KMS-11 (cell line): ENCODE results near the gene ALKBH3.

ENCODE experiments used
- H2AFZ ChIP-seq: fragments of 200-600 bp; sonication (generic); 2 replicates; pipeline ENCODE4 v1.6.1; 2016; ENCODE audit warnings: antibody characterized with exemption, mixed run types, low read depth
- H3K27ac ChIP-seq: fragments of 200-600 bp; sonication (generic); 2 replicates; pipeline ENCODE4 v1.6.1; 2016; ENCODE audit warnings: mild to moderate bottlenecking, mixed run types
- H3K27me3 ChIP-seq: fragments of 200-600 bp; sonication (generic); 2 replicates; pipeline ENCODE4 v1.6.1; 2017; ENCODE audit warnings: mild to moderate bottlenecking, low read depth, mixed run types, moderate library complexity; ENCODE audit not compliant: insufficient read depth
- H3K36me3 ChIP-seq: fragments of 200-600 bp; sonication (generic); 2 replicates; pipeline ENCODE4 v1.6.1; 2017; ENCODE audit warnings: mild to moderate bottlenecking, mixed run types; ENCODE audit not compliant: insufficient read depth
- H3K4me1 ChIP-seq: fragments of 200-600 bp; sonication (generic); 2 replicates; pipeline ENCODE4 v1.6.1; 2016; ENCODE audit warnings: mild to moderate bottlenecking, low read depth, mixed run types; ENCODE audit not compliant: poor library complexity, severe bottlenecking
- H3K4me2 ChIP-seq: fragments of 200-600 bp; sonication (generic); 2 replicates; pipeline ENCODE4 v1.7.0; 2016; ENCODE audit warnings: mild to moderate bottlenecking, mixed run types
- H3K4me3 ChIP-seq: fragments of 200-600 bp; sonication (generic); IDR thresholded peaks from 2 replicates; pipeline ENCODE4 v1.6.1; 2017; ENCODE audit warnings: low read depth, low read length, mixed read lengths; ENCODE audit not compliant: insufficient read depth
- H3K79me2 ChIP-seq: fragments of 200-600 bp; sonication (generic); 2 replicates; pipeline ENCODE4 v1.6.1; 2016; ENCODE audit warnings: low read depth, mixed run types; ENCODE audit not compliant: insufficient read depth
- H3K9ac ChIP-seq: fragments of 200-600 bp; sonication (generic); 2 replicates; pipeline ENCODE4 v1.6.1; 2016; ENCODE audit warnings: mild to moderate bottlenecking, mixed run types
- H4K20me1 ChIP-seq: fragments of 200-600 bp; sonication (generic); 2 replicates; pipeline ENCODE4 v1.6.1; 2016; ENCODE audit warnings: mild to moderate bottlenecking, mixed run types; ENCODE audit not compliant: insufficient read depth
- TF ChIP-seq, protein P1 (sequence below): fragments of 200-600 bp; sonication (generic); conservative IDR thresholded peaks from 2 replicates; pipeline ENCODE4 v1.6.1; 2017; ENCODE audit warnings: low read depth, mild to moderate bottlenecking, antibody characterized with exemption, low read length, moderate library complexity, mixed read lengths

The ALKBH3 gene

DNA sequence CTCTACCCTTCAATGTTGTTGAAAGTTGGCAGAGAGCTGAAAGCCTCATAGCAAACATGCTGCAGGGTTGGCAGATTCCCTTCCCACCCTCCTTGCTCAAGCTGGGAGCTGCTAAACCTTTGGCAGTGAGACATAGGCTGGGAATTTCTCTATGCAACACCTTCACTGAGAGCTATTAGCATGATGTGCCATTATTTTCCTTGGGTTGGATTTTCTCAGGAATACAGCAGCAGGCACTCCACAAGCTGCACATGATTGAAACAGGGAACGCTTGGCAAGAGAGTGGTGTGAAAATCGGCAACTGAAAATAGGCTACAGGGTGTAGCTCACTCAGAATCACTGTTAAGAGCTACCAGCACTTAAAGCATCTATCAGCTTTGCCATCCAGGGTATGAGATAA lies 9.6 kb upstream of the ALKBH3 start:
- TF ChIP-seq, protein P1, sequence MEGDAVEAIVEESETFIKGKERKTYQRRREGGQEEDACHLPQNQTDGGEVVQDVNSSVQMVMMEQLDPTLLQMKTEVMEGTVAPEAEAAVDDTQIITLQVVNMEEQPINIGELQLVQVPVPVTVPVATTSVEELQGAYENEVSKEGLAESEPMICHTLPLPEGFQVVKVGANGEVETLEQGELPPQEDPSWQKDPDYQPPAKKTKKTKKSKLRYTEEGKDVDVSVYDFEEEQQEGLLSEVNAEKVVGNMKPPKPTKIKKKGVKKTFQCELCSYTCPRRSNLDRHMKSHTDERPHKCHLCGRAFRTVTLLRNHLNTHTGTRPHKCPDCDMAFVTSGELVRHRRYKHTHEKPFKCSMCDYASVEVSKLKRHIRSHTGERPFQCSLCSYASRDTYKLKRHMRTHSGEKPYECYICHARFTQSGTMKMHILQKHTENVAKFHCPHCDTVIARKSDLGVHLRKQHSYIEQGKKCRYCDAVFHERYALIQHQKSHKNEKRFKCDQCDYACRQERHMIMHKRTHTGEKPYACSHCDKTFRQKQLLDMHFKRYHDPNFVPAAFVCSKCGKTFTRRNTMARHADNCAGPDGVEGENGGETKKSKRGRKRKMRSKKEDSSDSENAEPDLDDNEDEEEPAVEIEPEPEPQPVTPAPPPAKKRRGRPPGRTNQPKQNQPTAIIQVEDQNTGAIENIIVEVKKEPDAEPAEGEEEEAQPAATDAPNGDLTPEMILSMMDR, result no peak
- H2AFZ ChIP-seq, result no peak overlapping the region
- H3K4me3 ChIP-seq, result no peak overlapping the region

DNA sequence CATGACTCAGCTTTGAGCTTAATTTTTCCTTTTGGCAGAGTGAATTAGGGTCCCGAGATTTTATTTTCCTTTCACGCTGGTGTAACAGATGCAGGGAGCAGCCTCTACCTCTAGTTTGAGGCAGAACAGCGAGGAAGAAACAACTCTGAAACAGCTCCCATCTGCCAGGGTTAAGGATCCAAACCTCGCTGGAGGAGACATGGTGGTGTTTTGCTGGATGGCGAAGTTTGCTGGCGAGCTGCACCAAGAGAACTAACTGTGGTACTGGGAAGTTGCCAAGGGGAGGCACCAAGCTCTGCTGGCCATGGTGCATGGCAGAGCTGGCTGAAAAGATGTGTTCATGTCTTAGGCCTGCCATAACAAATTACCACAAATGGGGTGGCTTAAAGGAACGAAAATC lies 7.6 kb upstream of the ALKBH3 start:
- no peak overlapping the region for H3K4me2 ChIP-seq
- no peak overlapping the region for H3K9ac ChIP-seq
- peaks cover 18% of the 10 kb centered on the region for H3K4me1 ChIP-seq
- H2AFZ ChIP-seq, result no peak overlapping the region
- H3K4me3 ChIP-seq, result no peak overlapping the region
- no peaks in the 10 kb centered on the region for H3K36me3 ChIP-seq
- H3K27ac ChIP-seq, result no peak overlapping the region
- H3K27me3 ChIP-seq, result peaks cover 59% of the 10 kb centered on the region
- H3K79me2 ChIP-seq, result no peaks in the 10 kb centered on the region
- TF ChIP-seq, protein P1, result no peak
- no peaks in the 10 kb centered on the region for H4K20me1 ChIP-seq

More for the DNA sequence above, 9.6 kb upstream of the ALKBH3 start:
- Histone ChIP-seq H3K4me2 (no peak overlapping the region), H3K36me3 (no peaks in the 10 kb centered on the region), H3K27me3 (peaks cover 75% of the 10 kb centered on the region), H3K9ac (no peak overlapping the region), H4K20me1 (no peaks in the 10 kb centered on the region), H3K27ac (no peak overlapping the region), H3K4me1 (peaks cover 18% of the 10 kb centered on the region), H3K79me2 (no peaks in the 10 kb centered on the region)

DNA sequence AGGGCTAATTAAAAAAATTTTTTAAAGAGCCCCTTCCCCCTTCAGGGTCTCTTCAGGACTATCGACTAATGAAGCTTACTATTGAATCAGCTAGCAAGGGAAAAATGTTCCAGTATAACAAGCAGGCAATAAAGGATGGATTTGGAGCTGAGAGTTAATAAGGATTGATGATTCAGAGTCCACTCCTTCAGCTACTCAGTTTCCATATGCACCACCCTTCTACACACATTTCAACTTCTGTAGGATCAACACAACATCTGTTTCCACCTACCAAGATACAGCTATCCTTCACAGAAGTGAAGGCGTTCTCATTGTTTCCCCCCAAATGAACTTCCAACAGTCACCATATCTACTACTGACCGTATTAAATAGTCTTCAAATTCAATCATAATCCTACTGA lies 6.6 kb upstream of the ALKBH3 start:
- Histone ChIP-seq H3K36me3 (no peaks in the 10 kb centered on the region), H3K4me1 (peaks cover 7% of the 10 kb centered on the region), H3K79me2 (no peaks in the 10 kb centered on the region), H4K20me1 (no peaks in the 10 kb centered on the region), H3K4me2 (no peak overlapping the region), H3K27me3 (peaks cover 56% of the 10 kb centered on the region), H2AFZ (no peak overlapping the region), H3K4me3 (no peak overlapping the region), H3K9ac (no peak overlapping the region), H3K27ac (no peak overlapping the region)
- TF ChIP-seq, protein P1, result no peak

DNA sequence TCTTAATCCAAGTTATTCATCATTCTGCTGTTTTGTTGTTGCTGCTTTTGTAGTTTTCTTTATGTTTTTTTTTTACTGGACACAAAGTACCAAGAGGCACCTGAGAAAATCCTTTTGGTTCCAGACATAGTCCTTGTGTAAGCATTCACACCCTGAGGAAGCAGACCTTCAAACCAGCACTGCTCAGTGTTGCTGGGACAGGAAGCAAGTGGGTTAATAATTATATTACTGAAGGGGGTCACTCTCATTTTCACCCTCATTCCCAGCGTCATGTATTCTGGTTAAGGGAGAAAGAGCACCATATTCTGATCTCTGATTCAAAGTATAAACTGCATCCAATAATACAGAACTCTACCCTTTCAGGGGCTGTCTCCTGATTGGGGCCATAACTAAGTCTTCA lies 5.9 kb upstream of the ALKBH3 start:
- Histone ChIP-seq H2AFZ (no peak overlapping the region), H3K36me3 (no peaks in the 10 kb centered on the region), H3K4me3 (no peak overlapping the region), H3K79me2 (no peaks in the 10 kb centered on the region), H3K4me1 (peaks cover under 1% of the 10 kb centered on the region), H3K4me2 (no peak overlapping the region), H4K20me1 (no peaks in the 10 kb centered on the region), H3K27ac (no peak overlapping the region), H3K27me3 (peaks cover 51% of the 10 kb centered on the region), H3K9ac (no peak overlapping the region)
- TF ChIP-seq, protein P1, result no peak
